HepG2 (cell line): ENCODE data around the gene DHRS13. TPM values are rescaled to one million over a fixed set of nuclear protein-coding genes. Genes with fewer than 3 reads are reported as not detected.

Source experiments
- ARNT ChIP-seq: fragments of 450-650 bp; IDR thresholded peaks from 2 replicates; pipeline ENCODE4 v1.6.1; 2017
- CEBPG ChIP-seq: IDR thresholded peaks from 2 replicates; pipeline ENCODE4 v1.6.1; 2016
- KDM6A ChIP-seq: IDR thresholded peaks from 2 replicates; pipeline ENCODE4 v1.6.1; 2016; ENCODE audit warnings: low read depth
- KLF16 ChIP-seq, 2 experiments: sonication (generic) in 1 of 2; formaldehyde crosslinking in 1 of 2; IDR thresholded peaks; 2 replicates each; pipeline versions ENCODE4 v1.6.1 to v1.8.0; 2016 to 2023; ENCODE audit warnings: missing genetic modification reagents in 2 of 2, missing compliant biosample characterization in 1 of 2
- MATR3 ChIP-seq: sonication (generic); formaldehyde crosslinking; IDR thresholded peaks from 2 replicates; pipeline ENCODE4 v1.4.0; 2020; ENCODE audit warnings: missing genetic modification reagents
- NR1H2 ChIP-seq: sonication (generic); formaldehyde crosslinking; IDR thresholded peaks from 2 replicates; pipeline ENCODE4 v1.8.1; 2022; ENCODE audit warnings: low read depth, missing genetic modification reagents, borderline replicate concordance
- TBX2 ChIP-seq: sonication (generic); formaldehyde crosslinking; IDR thresholded peaks from 2 replicates; pipeline ENCODE4 v1.5.0; 2020; ENCODE audit warnings: missing genetic modification reagents, mild to moderate bottlenecking, borderline replicate concordance
- ZBTB4 ChIP-seq: sonication (generic); formaldehyde crosslinking; IDR thresholded peaks from 2 replicates; pipeline ENCODE4 v1.4.0; 2020; ENCODE audit warnings: missing genetic modification reagents, mild to moderate bottlenecking, borderline replicate concordance
- ZFP90 ChIP-seq: sonication (generic); formaldehyde crosslinking; IDR thresholded peaks from 2 replicates; pipeline ENCODE4 v1.8.0; 2022; ENCODE audit warnings: missing genetic modification reagents, mild to moderate bottlenecking, inconsistent platforms, borderline replicate concordance
- ZNF34 ChIP-seq: sonication (generic); formaldehyde crosslinking; IDR thresholded peaks from 2 replicates; pipeline ENCODE4 v1.4.0; 2020; ENCODE audit warnings: mild to moderate bottlenecking, missing genetic modification reagents, borderline replicate concordance
- ZNF792 ChIP-seq: IDR thresholded peaks from 2 replicates; pipeline ENCODE4 v1.6.1; 2016
- ZSCAN12 ChIP-seq: sonication (generic); formaldehyde crosslinking; IDR thresholded peaks from 2 replicates; pipeline ENCODE4 v1.9.0; 2021; ENCODE audit warnings: mild to moderate bottlenecking, missing genetic modification reagents
- polyA plus RNA-seq, 8 experiments: library from polyadenylated mRNA; depleted of rRNA in 3 of 8; stranded (reverse) in 7 of 8; unstranded in 1 of 8; fragments of >200 nt; fragmentation: Illumina TruSeq in 4 of 8; extraction: Trizol in 4 of 8; gene quantifications; 2 replicates each; pipeline versions ENCODE4 v1.2.1 to v1.2.3, GENCODE V29; 2011 to 2016; ENCODE audit warnings: low read depth in 4 of 8, missing spikeins in 1 of 8, mixed read lengths in 1 of 8; ENCODE audit not compliant: insufficient read depth in 1 of 8
- total RNA-seq, 5 experiments: library from RNA; depleted of rRNA; stranded (reverse); fragments of >200 nt; fragmentation: Illumina TruSeq; extraction: Trizol; gene quantifications; 2 replicates each; pipeline ENCODE4 v1.2.3, GENCODE V29; 2016; ENCODE audit warnings: low read depth in 1 of 5
- TF ChIP-seq, protein P1 (sequence below): sonication (generic); formaldehyde crosslinking; IDR thresholded peaks from 2 replicates; pipeline ENCODE4 v1.8.0; 2022; ENCODE audit warnings: missing genetic modification reagents, mild to moderate bottlenecking, moderate library complexity, borderline replicate concordance
- TF ChIP-seq, protein P2 (sequence below): sonication (generic); formaldehyde crosslinking; IDR thresholded peaks from 2 replicates; pipeline ENCODE4 v1.9.0; 2022; ENCODE audit warnings: missing genetic modification reagents, mild to moderate bottlenecking, borderline replicate concordance
- TF ChIP-seq, protein P3 (sequence below): sonication (generic); formaldehyde crosslinking; IDR thresholded peaks from 2 replicates; pipeline ENCODE4 v1.9.0; 2021; ENCODE audit warnings: missing genetic modification reagents, borderline replicate concordance
- TF ChIP-seq, protein P4 (sequence below): sonication (generic); formaldehyde crosslinking; IDR thresholded peaks from 2 replicates; pipeline ENCODE4 v1.8.1; 2023; ENCODE audit warnings: missing genetic modification reagents, inconsistent platforms, borderline replicate concordance

The DHRS13 gene
- total and polyA plus RNA-seq, 2 of the 13 experiments (the other 11 are each of a cell fraction or from before 2014, with no cell fraction given), result 11.8 to 12.6 TPM

DNA sequence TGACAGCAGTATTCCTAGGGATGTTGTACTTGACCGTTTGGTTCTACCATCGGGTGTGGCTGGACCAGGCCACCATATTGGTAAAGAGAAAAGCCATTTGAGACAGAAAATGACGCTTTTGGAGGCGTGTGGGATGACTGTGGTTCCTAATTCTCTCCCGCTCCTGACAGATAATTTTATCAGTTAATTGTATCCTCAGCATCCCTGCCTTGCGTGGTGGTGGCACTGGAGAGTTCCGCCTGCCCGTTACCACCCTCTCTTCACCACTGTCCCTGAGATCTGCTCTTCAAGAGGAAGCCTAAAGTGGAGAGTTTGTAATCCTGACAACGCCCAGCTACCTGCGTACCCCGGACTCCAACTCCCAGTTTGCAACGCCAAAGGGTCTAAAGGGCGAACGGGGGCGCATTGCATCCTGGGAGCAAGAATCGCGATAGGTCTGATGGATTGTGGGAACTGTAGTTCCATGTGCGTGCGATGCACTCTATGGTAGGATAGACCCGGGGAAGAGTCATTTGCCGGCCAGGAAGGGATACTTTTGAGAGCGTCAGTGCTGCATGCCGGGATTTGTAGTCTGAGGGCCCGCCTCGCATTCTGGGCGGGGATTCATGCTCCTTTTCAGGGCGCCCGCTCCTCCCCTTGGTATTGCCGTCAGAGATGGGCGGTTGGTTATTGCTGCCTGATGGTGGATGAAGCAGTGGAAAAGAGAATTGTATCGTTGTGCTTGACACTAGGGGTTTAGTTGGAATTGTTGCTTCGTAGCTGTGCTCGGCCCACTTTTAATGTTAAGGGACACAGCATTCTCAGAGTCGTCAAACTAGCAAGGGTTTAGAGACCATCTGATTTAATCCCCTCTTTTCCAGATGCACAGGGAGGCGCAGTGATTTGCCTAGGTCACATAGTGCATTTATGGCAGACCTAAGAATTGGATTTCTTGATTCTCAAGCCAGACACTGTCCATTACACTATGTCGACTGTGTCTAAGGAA, 49.4 kb upstream of the DHRS13 start (continued):
- TF ChIP-seq, protein P1, sequence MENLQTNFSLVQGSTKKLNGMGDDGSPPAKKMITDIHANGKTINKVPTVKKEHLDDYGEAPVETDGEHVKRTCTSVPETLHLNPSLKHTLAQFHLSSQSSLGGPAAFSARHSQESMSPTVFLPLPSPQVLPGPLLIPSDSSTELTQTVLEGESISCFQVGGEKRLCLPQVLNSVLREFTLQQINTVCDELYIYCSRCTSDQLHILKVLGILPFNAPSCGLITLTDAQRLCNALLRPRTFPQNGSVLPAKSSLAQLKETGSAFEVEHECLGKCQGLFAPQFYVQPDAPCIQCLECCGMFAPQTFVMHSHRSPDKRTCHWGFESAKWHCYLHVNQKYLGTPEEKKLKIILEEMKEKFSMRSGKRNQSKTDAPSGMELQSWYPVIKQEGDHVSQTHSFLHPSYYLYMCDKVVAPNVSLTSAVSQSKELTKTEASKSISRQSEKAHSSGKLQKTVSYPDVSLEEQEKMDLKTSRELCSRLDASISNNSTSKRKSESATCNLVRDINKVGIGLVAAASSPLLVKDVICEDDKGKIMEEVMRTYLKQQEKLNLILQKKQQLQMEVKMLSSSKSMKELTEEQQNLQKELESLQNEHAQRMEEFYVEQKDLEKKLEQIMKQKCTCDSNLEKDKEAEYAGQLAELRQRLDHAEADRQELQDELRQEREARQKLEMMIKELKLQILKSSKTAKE, result no peak
- TF ChIP-seq MATR3 (CRISPR knock-in tag) (no peak), ZBTB4 (peak; percentile 86), ZNF792 (CRISPR knock-in tag) (0 out of 2 replicates have a peak, but pooled peaks have one; percentile 5), CEBPG (peak; percentile 33; the same call in 1 of the 2 replicates), ARNT (no peak), KDM6A (CRISPR knock-in tag) (no peak), ZFP90 (CRISPR knock-in tag) (0 out of 2 replicates have a peak, but pooled peaks have one; percentile 7), ZNF34 (CRISPR knock-in tag) (peak; percentile 87; the same call in 1 of the 2 replicates), TBX2 (CRISPR knock-in tag) (peak; percentile 76), KLF16 (CRISPR knock-in tag; IDR thresholded peaks at IDR 0.05) (peak in 1 of 2 experiments; percentile 76; a peak in 1 of 4 replicates), ZSCAN12 (no peak), NR1H2 (CRISPR knock-in tag) (no peak)
- TF ChIP-seq, protein P2, sequence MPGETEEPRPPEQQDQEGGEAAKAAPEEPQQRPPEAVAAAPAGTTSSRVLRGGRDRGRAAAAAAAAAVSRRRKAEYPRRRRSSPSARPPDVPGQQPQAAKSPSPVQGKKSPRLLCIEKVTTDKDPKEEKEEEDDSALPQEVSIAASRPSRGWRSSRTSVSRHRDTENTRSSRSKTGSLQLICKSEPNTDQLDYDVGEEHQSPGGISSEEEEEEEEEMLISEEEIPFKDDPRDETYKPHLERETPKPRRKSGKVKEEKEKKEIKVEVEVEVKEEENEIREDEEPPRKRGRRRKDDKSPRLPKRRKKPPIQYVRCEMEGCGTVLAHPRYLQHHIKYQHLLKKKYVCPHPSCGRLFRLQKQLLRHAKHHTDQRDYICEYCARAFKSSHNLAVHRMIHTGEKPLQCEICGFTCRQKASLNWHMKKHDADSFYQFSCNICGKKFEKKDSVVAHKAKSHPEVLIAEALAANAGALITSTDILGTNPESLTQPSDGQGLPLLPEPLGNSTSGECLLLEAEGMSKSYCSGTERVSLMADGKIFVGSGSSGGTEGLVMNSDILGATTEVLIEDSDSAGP (CRISPR knock-in tag), result peak; percentile 73; the same call in 1 of the 2 replicates
- TF ChIP-seq, protein P3, sequence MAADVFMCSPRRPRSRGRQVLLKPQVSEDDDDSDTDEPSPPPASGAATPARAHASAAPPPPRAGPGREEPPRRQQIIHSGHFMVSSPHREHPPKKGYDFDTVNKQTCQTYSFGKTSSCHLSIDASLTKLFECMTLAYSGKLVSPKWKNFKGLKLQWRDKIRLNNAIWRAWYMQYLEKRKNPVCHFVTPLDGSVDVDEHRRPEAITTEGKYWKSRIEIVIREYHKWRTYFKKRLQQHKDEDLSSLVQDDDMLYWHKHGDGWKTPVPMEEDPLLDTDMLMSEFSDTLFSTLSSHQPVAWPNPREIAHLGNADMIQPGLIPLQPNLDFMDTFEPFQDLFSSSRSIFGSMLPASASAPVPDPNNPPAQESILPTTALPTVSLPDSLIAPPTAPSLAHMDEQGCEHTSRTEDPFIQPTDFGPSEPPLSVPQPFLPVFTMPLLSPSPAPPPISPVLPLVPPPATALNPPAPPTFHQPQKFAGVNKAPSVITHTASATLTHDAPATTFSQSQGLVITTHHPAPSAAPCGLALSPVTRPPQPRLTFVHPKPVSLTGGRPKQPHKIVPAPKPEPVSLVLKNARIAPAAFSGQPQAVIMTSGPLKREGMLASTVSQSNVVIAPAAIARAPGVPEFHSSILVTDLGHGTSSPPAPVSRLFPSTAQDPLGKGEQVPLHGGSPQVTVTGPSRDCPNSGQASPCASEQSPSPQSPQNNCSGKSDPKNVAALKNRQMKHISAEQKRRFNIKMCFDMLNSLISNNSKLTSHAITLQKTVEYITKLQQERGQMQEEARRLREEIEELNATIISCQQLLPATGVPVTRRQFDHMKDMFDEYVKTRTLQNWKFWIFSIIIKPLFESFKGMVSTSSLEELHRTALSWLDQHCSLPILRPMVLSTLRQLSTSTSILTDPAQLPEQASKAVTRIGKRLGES, result no peak
- TF ChIP-seq, protein P4, sequence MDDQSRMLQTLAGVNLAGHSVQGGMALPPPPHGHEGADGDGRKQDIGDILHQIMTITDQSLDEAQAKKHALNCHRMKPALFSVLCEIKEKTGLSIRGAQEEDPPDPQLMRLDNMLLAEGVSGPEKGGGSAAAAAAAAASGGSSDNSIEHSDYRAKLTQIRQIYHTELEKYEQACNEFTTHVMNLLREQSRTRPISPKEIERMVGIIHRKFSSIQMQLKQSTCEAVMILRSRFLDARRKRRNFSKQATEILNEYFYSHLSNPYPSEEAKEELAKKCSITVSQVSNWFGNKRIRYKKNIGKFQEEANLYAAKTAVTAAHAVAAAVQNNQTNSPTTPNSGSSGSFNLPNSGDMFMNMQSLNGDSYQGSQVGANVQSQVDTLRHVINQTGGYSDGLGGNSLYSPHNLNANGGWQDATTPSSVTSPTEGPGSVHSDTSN (CRISPR knock-in tag), result no peak
